Panc1 (cell line): ENCODE measurements around the gene VWF. TPM values are rescaled to one million over a fixed set of nuclear protein-coding genes. Genes with fewer than 3 reads are reported as not detected.

Experiments
- ATAC-seq: fragments of 200-7000 bp; cut with Tn5 transposase; 2 replicates; pipeline ENCODE4 v1.9.1; 2020; ENCODE audit warnings: mild to moderate bottlenecking, moderate library complexity
- BruUV-seq: library from RNA; stranded (reverse); fragments of 400-500 nt; replicated peaks from 2 replicates; lab custom pipeline; 2021; lab: Mats Ljungman, UMichigan
- CTCF ChIA-PET: fragments of 300-600 bp; sonication (Branson Sonifier 250); formaldehyde crosslinking; loops from one replicate; lab custom pipeline; 2022; ENCODE audit warnings: antibody characterized with exemption; lab: Charles Lee
- POLR2A ChIA-PET: fragments of 300-600 bp; sonication (Branson Sonifier 250); formaldehyde crosslinking; loops from one replicate; lab custom pipeline; 2022; ENCODE audit warnings: antibody characterized with exemption; lab: Charles Lee
- DNase-seq: peaks from one replicate; pipeline ENCODE4 v3.0.0-alpha.2; 2010; ENCODE audit warnings: low read depth, low spot score
- H3K27ac ChIP-seq: 2 replicates; pipeline ENCODE4 v1.5.1; 2011; ENCODE audit warnings: mild to moderate bottlenecking, low read length, inconsistent platforms
- H3K27me3 ChIP-seq: fragments of 200-500 bp; sonication (Bioruptor generic); 2 replicates; pipeline ENCODE4 v1.6.0; 2014; ENCODE audit warnings: low read length, inconsistent platforms; ENCODE audit not compliant: control insufficient read depth, insufficient read depth
- H3K36me3 ChIP-seq: fragments of 200-500 bp; sonication (Bioruptor generic); 2 replicates; pipeline ENCODE4 v1.5.1; 2014; ENCODE audit warnings: inconsistent platforms, mild to moderate bottlenecking, low read length, moderate library complexity; ENCODE audit not compliant: control insufficient read depth, insufficient read depth
- H3K4me1 ChIP-seq: 2 replicates; pipeline ENCODE4 v1.5.1; 2011; ENCODE audit warnings: inconsistent platforms, mild to moderate bottlenecking, low read length, moderate library complexity; ENCODE audit not compliant: control insufficient read depth, insufficient read depth
- H3K4me3 ChIP-seq, 2 experiments: 2 replicates each; pipeline ENCODE4 v1.5.1; 2011 to 2012; ENCODE audit warnings: low read depth in 2 of 2, low read length in 2 of 2, mild to moderate bottlenecking in 2 of 2, inconsistent platforms in 1 of 2, moderate library complexity in 1 of 2
- H3K9me3 ChIP-seq: fragments of 200-500 bp; sonication (Bioruptor generic); 2 replicates; pipeline ENCODE4 v1.5.1; 2014; ENCODE audit warnings: low read depth, mild to moderate bottlenecking, inconsistent platforms, low read length, moderate library complexity; ENCODE audit not compliant: control insufficient read depth, insufficient read depth
- POLR2AphosphoS5 ChIP-seq: IDR thresholded peaks from 2 replicates; pipeline ENCODE4 v1.6.1; 2012; ENCODE audit warnings: mild to moderate bottlenecking, low read depth, low read length, moderate library complexity
- SIN3A ChIP-seq: IDR thresholded peaks from 2 replicates; pipeline ENCODE4 v1.6.1; 2012; ENCODE audit warnings: low read depth, mild to moderate bottlenecking, low read length, moderate library complexity, borderline replicate concordance; ENCODE audit not compliant: insufficient read depth
- TCF7L2 ChIP-seq: IDR thresholded peaks from 2 replicates; pipeline ENCODE4 v1.6.1; 2011; ENCODE audit warnings: mild to moderate bottlenecking, low read depth, low read length, inconsistent platforms
- in situ Hi-C: cut with HindIII; loops from 2 replicates; pipeline ENCODE4 v1.10.0; 2016; ENCODE audit warnings: low sequenced_read_pairs, low pct_unique_long_range_greater_than_20kb
- intact Hi-C: fragments of 100-400 bp; cut with micrococcal nuclease; formaldehyde crosslinking; loops from one replicate; pipeline ENCODE4 v1.10.0; 2022; ENCODE audit not compliant: unreplicated experiment
- total RNA-seq: library from RNA; stranded (reverse); gene quantifications from one replicate; pipeline ENCODE4 v1.2.1, GENCODE V29; 2021; ENCODE audit not compliant: unreplicated experiment
- TF ChIP-seq, protein P1 (sequence below): fragments of 450-650 bp; IDR thresholded peaks from 2 replicates; pipeline ENCODE4 v1.5.1; 2017; ENCODE audit warnings: mild to moderate bottlenecking
- TF ChIP-seq, protein P2 (sequence below), 2 experiments: IDR thresholded peaks; 2 replicates each; pipeline ENCODE4 v1.6.1; 2011 to 2012; ENCODE audit warnings: low read depth in 2 of 2, control low read depth in 1 of 2, low read length in 1 of 2, mild to moderate bottlenecking in 1 of 2, moderate library complexity in 1 of 2; ENCODE audit not compliant: insufficient read depth in 1 of 2

Gene VWF
- total RNA-seq, 1 experiment from 2014 or later = 0.31 TPM

DNA sequence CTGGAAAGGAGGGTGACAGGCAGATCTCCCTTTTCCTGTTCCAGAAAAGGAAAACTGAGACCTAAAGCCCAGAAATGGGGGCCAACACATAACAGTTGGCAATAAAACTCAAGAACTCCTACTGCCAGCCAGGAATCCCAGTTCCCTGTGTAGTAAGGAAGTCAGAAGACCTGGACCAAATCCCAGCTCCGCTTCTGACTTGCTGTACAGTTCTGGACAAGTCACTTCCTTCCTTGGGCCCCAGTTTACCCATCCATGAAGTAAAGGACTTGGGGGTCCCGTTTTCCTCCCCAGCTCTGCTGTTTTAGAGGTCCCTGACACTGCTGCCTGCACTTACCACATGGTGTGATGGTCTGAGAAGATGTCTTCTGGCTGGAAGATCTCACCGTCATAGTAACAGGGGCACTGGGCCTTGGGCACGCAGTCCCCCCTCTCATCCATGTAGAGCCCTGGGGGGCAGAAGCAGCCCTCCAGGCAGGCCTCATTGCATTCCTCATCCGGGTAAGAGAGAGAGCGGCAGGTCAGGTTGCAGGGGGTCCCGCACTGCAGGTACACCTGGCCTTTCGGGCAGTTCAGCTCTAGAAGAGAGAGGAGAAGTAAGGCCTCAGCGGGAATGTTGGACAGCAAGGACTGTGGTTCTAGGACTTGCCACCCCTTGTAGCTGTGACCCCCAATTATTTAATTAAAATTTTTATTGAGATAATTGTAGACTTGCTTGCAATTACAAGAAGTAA lies 72.1 kb downstream of the VWF start:
- intact Hi-C loops = no loop called here
- DNase-seq (no peak), ATAC-seq (no peak)
- Histone ChIP-seq H3K9me3 (no peaks in the 10 kb centered on the region), H3K27me3 (no peaks in the 10 kb centered on the region), H3K36me3 (no peaks in the 10 kb centered on the region), H3K4me3 (no peak overlapping the region), H3K27ac (no peak overlapping the region), H3K4me1 (no peaks in the 10 kb centered on the region)
- BruUV-seq = no TSS peak
- in situ Hi-C loops = no loop called here
- TF ChIP-seq SIN3A (no peak), POLR2AphosphoS5 (no peak)
- TF ChIP-seq, protein P1, sequence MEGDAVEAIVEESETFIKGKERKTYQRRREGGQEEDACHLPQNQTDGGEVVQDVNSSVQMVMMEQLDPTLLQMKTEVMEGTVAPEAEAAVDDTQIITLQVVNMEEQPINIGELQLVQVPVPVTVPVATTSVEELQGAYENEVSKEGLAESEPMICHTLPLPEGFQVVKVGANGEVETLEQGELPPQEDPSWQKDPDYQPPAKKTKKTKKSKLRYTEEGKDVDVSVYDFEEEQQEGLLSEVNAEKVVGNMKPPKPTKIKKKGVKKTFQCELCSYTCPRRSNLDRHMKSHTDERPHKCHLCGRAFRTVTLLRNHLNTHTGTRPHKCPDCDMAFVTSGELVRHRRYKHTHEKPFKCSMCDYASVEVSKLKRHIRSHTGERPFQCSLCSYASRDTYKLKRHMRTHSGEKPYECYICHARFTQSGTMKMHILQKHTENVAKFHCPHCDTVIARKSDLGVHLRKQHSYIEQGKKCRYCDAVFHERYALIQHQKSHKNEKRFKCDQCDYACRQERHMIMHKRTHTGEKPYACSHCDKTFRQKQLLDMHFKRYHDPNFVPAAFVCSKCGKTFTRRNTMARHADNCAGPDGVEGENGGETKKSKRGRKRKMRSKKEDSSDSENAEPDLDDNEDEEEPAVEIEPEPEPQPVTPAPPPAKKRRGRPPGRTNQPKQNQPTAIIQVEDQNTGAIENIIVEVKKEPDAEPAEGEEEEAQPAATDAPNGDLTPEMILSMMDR = no peak
- ChIA-PET CTCF (interaction anchor here (0.5 kb wide), 1 partner anchor 61 kb away, joined by 5 read pairs; no protein-coding TSS in a partner anchor), POLR2A (no interaction called here)

DNA sequence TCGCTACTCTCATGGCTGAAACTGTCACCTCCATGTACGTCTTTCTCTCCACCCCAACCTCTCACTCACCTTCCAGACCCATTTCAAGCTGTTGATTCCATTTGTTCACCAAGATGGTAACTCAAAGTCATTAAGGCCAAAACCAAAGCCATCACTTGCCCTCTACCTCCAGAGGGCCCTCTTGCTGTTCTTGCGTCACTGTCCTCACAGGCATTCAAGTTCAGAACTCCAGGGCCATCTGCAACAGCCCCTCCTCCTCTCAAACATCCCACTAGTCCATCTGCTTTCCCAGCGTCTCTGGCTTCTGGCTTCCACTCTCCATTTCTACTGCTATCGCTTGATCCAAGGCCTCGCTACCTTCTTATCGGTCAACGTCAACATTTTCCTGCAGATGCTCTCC lies 74.5 kb downstream of the VWF start:
- Histone ChIP-seq H3K9me3 (no peaks in the 10 kb centered on the region), H3K27ac (no peak overlapping the region), H3K4me3 (no peak overlapping the region), H3K4me1 (no peaks in the 10 kb centered on the region), H3K36me3 (no peaks in the 10 kb centered on the region), H3K27me3 (no peaks in the 10 kb centered on the region)
- intact Hi-C loops (no loop called here), in situ Hi-C loops (no loop called here)
- POLR2A ChIA-PET = no interaction called here
- CTCF ChIA-PET = no interaction called here
- BruUV-seq = no TSS peak
- ATAC-seq = no peak
- TF ChIP-seq SIN3A (no peak), TCF7L2 (no peak), POLR2AphosphoS5 (no peak)
- no peak for DNase-seq

DNA sequence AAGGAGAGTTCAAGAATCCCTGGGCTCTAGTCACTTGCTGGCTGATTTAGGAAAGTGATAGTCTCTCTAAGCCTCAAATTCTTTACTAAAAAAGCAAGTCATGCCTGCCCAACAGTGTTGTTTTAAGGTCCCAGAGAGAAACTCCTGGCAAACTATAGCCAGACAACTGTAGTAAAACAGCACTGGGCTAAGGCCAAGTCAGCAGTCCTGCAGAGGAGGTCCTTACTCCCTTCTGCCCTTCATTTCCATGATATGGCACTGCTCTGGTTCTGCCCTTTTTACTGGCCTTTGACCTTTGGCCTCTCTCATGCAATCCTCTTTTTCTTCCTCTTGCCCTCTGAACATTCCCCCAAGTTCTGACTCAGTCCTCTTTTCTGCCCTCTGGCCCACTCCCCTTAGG lies 74.9 kb downstream of the VWF start:
- no peaks in the 10 kb centered on the region for H3K4me1 ChIP-seq
- TF ChIP-seq TCF7L2 (no peak), POLR2AphosphoS5 (no peak), SIN3A (no peak)
- TF ChIP-seq, protein P2, sequence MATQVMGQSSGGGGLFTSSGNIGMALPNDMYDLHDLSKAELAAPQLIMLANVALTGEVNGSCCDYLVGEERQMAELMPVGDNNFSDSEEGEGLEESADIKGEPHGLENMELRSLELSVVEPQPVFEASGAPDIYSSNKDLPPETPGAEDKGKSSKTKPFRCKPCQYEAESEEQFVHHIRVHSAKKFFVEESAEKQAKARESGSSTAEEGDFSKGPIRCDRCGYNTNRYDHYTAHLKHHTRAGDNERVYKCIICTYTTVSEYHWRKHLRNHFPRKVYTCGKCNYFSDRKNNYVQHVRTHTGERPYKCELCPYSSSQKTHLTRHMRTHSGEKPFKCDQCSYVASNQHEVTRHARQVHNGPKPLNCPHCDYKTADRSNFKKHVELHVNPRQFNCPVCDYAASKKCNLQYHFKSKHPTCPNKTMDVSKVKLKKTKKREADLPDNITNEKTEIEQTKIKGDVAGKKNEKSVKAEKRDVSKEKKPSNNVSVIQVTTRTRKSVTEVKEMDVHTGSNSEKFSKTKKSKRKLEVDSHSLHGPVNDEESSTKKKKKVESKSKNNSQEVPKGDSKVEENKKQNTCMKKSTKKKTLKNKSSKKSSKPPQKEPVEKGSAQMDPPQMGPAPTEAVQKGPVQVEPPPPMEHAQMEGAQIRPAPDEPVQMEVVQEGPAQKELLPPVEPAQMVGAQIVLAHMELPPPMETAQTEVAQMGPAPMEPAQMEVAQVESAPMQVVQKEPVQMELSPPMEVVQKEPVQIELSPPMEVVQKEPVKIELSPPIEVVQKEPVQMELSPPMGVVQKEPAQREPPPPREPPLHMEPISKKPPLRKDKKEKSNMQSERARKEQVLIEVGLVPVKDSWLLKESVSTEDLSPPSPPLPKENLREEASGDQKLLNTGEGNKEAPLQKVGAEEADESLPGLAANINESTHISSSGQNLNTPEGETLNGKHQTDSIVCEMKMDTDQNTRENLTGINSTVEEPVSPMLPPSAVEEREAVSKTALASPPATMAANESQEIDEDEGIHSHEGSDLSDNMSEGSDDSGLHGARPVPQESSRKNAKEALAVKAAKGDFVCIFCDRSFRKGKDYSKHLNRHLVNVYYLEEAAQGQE (IDR thresholded peaks at IDR 0.05; ENCODE audit: insufficient read depth in 1 of 2, low read depth in 2 of 2, low read length in 1 of 2) = no peak
- TF ChIP-seq, protein P1 = no peak
- BruUV-seq = no TSS peak
- no peak overlapping the region for H3K27ac ChIP-seq
- intact Hi-C loops = no loop called here
- H3K36me3 ChIP-seq = no peaks in the 10 kb centered on the region
- in situ Hi-C loops = no loop called here
- ATAC-seq (no peak), DNase-seq (no peak)
- ChIA-PET CTCF (no interaction called here), POLR2A (no interaction called here)
- no peak overlapping the region for H3K4me3 ChIP-seq
- no peaks in the 10 kb centered on the region for H3K27me3 ChIP-seq
- no peaks in the 10 kb centered on the region for H3K9me3 ChIP-seq
